Neutrophil (primary cell): ENCODE results near the gene ANKAR.

Experiments used
- H3K27ac ChIP-seq: fragments of 200-600 bp; sonication (generic); 2 replicates; pipeline ENCODE4 v1.5.1; 2016; ENCODE audit warnings: mild to moderate bottlenecking, moderate library complexity
- H3K27me3 ChIP-seq: fragments of 200-600 bp; sonication (generic); 2 replicates; pipeline ENCODE4 v1.6.0; 2016; ENCODE audit warnings: mild to moderate bottlenecking
- H3K36me3 ChIP-seq: fragments of 200-600 bp; sonication (generic); 2 replicates; pipeline ENCODE4 v1.5.1; 2017
- H3K4me1 ChIP-seq, 2 experiments: fragments of 200-600 bp in 1 of 2; sonication (generic) in 1 of 2; 1 replicate in 1 of 2; 2 replicates in 1 of 2; pipeline versions ENCODE4 v1.5.1 to v1.6.1; 2013 to 2016; ENCODE audit warnings: low read depth in 1 of 2, low read length in 1 of 2, mild to moderate bottlenecking in 1 of 2, moderate library complexity in 1 of 2; ENCODE audit not compliant: control insufficient read depth in 1 of 2, insufficient read depth in 1 of 2
- H3K4me3 ChIP-seq, 2 experiments: fragments of 200-600 bp in 1 of 2; sonication (generic) in 1 of 2; 1 replicate in 1 of 2; 2 replicates in 1 of 2; pipeline ENCODE4 v1.5.1; 2013 to 2016; ENCODE audit warnings: low read depth in 1 of 2, low read length in 1 of 2, mild to moderate bottlenecking in 1 of 2, moderate library complexity in 1 of 2
- H3K9me3 ChIP-seq: fragments of 200-600 bp; sonication (generic); 2 replicates; pipeline ENCODE4 v1.5.1; 2016
- CTCF ChIP-seq: fragments of 200-600 bp; sonication (generic); IDR thresholded peaks from 2 replicates; pipeline ENCODE4 v1.5.1; 2016; ENCODE audit warnings: antibody characterized with exemption

The ANKAR gene

GRCh38 chr2:189629531-189630453 is 44.7 kb upstream of the ANKAR start:
- Histone ChIP-seq H3K36me3 (no peaks in the 10 kb centered on the region), H3K27ac (no peak overlapping the region), H3K4me1 (no peaks in the 10 kb centered on the region), H3K27me3 (no peaks in the 10 kb centered on the region), H3K9me3 (no peaks in the 10 kb centered on the region), H3K4me3 (no peak overlapping the region)
- no peak for TF ChIP-seq CTCF

- no peaks in the 10 kb centered on the region for H3K27me3 ChIP-seq
- H3K36me3 ChIP-seq = no peaks in the 10 kb centered on the region
- H3K4me3 ChIP-seq = no peak overlapping the region
- no peaks in the 10 kb centered on the region for H3K4me1 ChIP-seq
- H3K9me3 ChIP-seq = no peaks in the 10 kb centered on the region
- no peak overlapping the region for H3K27ac ChIP-seq
- no peak for TF ChIP-seq CTCF
Observed at GRCh38 chr2:189631849-189632248, 42.6 kb upstream of the ANKAR start.

- Histone ChIP-seq H3K4me3 (no peak overlapping the region), H3K9me3 (no peaks in the 10 kb centered on the region), H3K4me1 (no peaks in the 10 kb centered on the region), H3K27ac (no peak overlapping the region), H3K36me3 (no peaks in the 10 kb centered on the region), H3K27me3 (no peaks in the 10 kb centered on the region)
- no peak for TF ChIP-seq CTCF
Observed at GRCh38 chr2:189633392-189633811, 41.1 kb upstream of the ANKAR start.

- H3K36me3 ChIP-seq = no peaks in the 10 kb centered on the region
- H3K27me3 ChIP-seq = no peaks in the 10 kb centered on the region
Observed at GRCh38 chr2:189635353-189635752, 39.1 kb upstream of the ANKAR start.

GRCh38 chr2:189638301-189639006 is 36.0 kb upstream of the ANKAR start:
- H3K4me3 ChIP-seq = no peak overlapping the region
- H3K4me1 ChIP-seq = no peaks in the 10 kb centered on the region
- no peak for TF ChIP-seq CTCF
- H3K27ac ChIP-seq = no peak overlapping the region
- no peaks in the 10 kb centered on the region for H3K9me3 ChIP-seq
- no peaks in the 10 kb centered on the region for H3K27me3 ChIP-seq
- H3K36me3 ChIP-seq = no peaks in the 10 kb centered on the region

More at GRCh38 chr2:189635353-189635752, 39.1 kb upstream of the ANKAR start:
- Histone ChIP-seq H3K4me1 (no peaks in the 10 kb centered on the region), H3K4me3 (no peak overlapping the region), H3K27ac (no peak overlapping the region), H3K9me3 (no peaks in the 10 kb centered on the region)
- no peak for TF ChIP-seq CTCF
